Measurements from ENCODE around the gene AP4B1.

GRCh38 chr1:113935176-113935575 lies 30.6 kb upstream of the AP4B1 start:
- TF ChIP-seq CTCF (IDR thresholded peaks at IDR 0.05) (no peak), POLR2A (IDR thresholded peaks at IDR 0.05) (no peak)

Data from heart left ventricle (tissue), 13 donors.